ENCODE results near the gene SETD1A. TPM values are rescaled to one million over a fixed set of nuclear protein-coding genes. Genes with fewer than 3 reads are reported as not detected.
"Not testable (repeated sequence)": the region's sequence is repeated elsewhere in the genome, so short reads cannot be mapped to it uniquely, and the experiment has no call there.

Gene SETD1A
- total RNA-seq, 1 experiment from 2014 or later = 15.8 TPM

DNA sequence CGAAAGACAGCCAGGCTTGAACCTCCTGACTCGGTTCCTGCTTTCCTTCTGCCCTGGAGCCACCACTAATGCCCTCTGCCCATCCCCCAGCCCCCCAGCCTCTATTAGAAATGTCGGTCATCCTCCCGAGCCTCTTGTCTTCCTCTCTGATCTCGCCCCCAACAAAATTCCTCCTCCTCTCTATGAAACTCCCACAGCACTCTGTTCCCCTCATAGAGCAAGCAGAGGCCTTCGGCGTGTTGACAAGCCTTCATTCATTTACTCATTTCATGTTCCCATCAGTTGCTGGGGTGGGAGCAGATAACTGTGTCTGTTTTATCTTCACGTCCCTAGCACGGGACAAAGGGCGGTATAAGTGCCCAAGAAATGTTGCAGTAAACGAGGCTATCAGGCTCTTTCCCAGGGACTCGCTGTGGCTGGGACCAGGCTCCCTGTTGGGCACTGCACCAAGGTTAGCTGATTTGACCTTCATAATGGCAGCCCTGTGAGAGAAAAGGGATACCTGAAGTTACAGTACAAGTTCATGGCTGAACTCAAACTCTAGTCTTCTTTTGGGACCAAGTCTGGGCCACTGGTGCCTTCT is 26.4 kb upstream of the SETD1A start:
- Mint-ChIP-seq H3K27me3 (ENCODE audit: insufficient read depth, unreplicated experiment) (no peaks in the 10 kb centered on the region), H3K4me3 (ENCODE audit: unreplicated experiment) (no peak overlapping the region), H3K4me1 (ENCODE audit: insufficient read depth, unreplicated experiment) (peaks cover 1% of the 10 kb centered on the region), H3K36me3 (ENCODE audit: insufficient read depth, unreplicated experiment) (peaks cover 45% of the 10 kb centered on the region), H3K27ac (ENCODE audit: low read depth, unreplicated experiment) (no peak overlapping the region), H3K9me3 (ENCODE audit: unreplicated experiment) (no peaks in the 10 kb centered on the region)
- DNase-seq (ENCODE audit: unreplicated experiment) = no peak
- CTCF ChIA-PET = interaction anchor here (0.6 to 2.9 kb wide), 2 partner anchors 11 to 80 kb away, joined by 3 to 16 read pairs; no protein-coding TSS in a partner anchor
- POLR2A ChIA-PET = interaction anchor here (1.1 kb wide), 1 partner anchor 9 kb away, joined by 3 read pairs; no protein-coding TSS in a partner anchor
- TF ChIP-seq, protein P1, sequence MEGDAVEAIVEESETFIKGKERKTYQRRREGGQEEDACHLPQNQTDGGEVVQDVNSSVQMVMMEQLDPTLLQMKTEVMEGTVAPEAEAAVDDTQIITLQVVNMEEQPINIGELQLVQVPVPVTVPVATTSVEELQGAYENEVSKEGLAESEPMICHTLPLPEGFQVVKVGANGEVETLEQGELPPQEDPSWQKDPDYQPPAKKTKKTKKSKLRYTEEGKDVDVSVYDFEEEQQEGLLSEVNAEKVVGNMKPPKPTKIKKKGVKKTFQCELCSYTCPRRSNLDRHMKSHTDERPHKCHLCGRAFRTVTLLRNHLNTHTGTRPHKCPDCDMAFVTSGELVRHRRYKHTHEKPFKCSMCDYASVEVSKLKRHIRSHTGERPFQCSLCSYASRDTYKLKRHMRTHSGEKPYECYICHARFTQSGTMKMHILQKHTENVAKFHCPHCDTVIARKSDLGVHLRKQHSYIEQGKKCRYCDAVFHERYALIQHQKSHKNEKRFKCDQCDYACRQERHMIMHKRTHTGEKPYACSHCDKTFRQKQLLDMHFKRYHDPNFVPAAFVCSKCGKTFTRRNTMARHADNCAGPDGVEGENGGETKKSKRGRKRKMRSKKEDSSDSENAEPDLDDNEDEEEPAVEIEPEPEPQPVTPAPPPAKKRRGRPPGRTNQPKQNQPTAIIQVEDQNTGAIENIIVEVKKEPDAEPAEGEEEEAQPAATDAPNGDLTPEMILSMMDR (IDR thresholded peaks at IDR 0.05; ENCODE audit: unreplicated experiment) = no peak
- intact Hi-C loops (cut with micrococcal nuclease) = no loop called here
- BruUV-seq (replicated peaks) = no TSS peak

DNA sequence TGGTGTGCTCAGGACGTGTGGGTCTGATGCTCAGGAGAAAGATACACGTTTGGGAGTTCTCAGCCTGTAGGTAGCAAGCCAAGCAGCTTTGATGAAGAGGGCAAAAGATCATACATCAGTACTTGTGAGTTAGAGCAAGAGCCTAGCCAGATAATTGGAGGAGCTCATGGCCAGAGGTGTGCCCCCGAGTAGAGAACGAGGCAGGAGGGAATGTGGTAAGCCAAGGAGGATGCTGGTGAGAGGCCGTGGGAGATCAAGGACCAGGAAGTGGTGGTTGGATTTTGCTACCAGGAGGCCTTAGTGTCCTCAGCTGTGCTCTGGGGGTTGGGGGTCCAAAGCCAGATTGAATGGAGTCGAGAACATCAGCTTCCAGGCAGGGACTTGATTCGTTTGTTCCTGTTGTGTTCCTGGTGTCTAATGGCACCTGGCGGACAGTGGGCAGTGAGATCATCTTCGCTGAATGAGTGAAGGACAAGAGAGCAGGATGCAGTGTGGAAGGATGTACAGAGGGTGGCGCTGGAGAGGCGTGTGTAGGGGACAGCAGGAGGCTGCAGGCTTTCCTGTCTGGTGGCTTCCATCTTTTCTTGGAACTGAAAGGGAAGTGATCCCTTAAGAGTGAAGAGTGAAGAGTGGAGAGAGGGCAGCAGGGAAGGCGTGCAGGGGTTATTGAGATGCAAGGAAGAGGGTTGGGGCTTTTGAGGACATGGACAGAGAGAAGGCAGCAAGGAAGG is 22.6 kb upstream of the SETD1A start:
- CTCF ChIA-PET = interaction anchor here (0.6 to 1.3 kb wide), 9 partner anchors 9 to 240 kb away, joined by 3 to 7 read pairs (median 4); no protein-coding TSS in a partner anchor

DNA sequence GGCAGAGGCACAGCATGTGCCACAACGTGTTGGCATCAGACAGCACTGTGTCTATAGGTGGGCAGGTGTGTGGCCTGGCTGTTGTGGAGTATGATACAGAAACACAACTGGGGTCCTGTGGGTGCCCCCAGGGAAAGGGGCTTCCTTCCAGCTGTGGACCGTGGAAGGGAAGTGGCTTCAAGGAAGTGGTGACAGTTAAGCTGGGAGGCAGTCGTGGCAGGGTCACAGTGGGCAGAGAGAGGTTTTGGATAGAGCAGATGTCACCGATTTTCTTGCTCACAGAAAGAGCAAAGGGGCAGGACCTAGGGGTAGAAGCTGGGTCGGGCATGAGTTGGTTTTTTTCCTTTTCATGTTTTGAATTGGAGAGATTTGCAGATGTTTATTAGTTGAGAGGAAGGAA is 19.9 kb upstream of the SETD1A start:
- Mint-ChIP-seq H3K36me3 (ENCODE audit: insufficient read depth, unreplicated experiment) (peaks cover 65% of the 10 kb centered on the region), H3K4me1 (ENCODE audit: insufficient read depth, unreplicated experiment) (peaks cover 22% of the 10 kb centered on the region), H3K9me3 (ENCODE audit: unreplicated experiment) (no peaks in the 10 kb centered on the region), H3K27me3 (ENCODE audit: insufficient read depth, unreplicated experiment) (no peaks in the 10 kb centered on the region), H3K4me3 (ENCODE audit: unreplicated experiment) (no peak overlapping the region), H3K27ac (ENCODE audit: low read depth, unreplicated experiment) (no peak overlapping the region)
- DNase-seq (ENCODE audit: unreplicated experiment) = no peak
- ChIA-PET CTCF (interaction anchor here (0.6 to 5.8 kb wide), 5 partner anchors 36 to 507 kb away, joined by 3 to 39 read pairs (median 3); no protein-coding TSS in a partner anchor), POLR2A (interaction anchor here (0.6 to 0.7 kb wide), 2 partner anchors 190 to 226 kb away, joined by 3 to 4 read pairs; partner anchors contain the start of gene PHKG2)
- TF ChIP-seq, protein P1 (IDR thresholded peaks at IDR 0.05; ENCODE audit: unreplicated experiment) = no peak
- no TSS peak for BruUV-seq (replicated peaks)
- intact Hi-C loops (cut with micrococcal nuclease) = no loop called here

More for the DNA sequence above, 22.6 kb upstream of the SETD1A start:
- no TSS peak for BruUV-seq (replicated peaks)
- no peaks in the 10 kb centered on the region for H3K9me3 Mint-ChIP-seq (ENCODE audit: unreplicated experiment)
- H3K27ac Mint-ChIP-seq (ENCODE audit: low read depth, unreplicated experiment) = no peak overlapping the region
- TF ChIP-seq, protein P1 (IDR thresholded peaks at IDR 0.05; ENCODE audit: unreplicated experiment) = peak; percentile 48
- POLR2A ChIA-PET = interaction anchor here (0.9 to 1.2 kb wide), 2 partner anchors 10 to 14 kb away, joined by 3 to 5 read pairs; partner anchors contain the start of gene ORAI3
- H3K4me3 Mint-ChIP-seq (ENCODE audit: unreplicated experiment) = no peak overlapping the region
- H3K36me3 Mint-ChIP-seq (ENCODE audit: insufficient read depth, unreplicated experiment) = peaks cover 59% of the 10 kb centered on the region
- intact Hi-C loops (cut with micrococcal nuclease) = no loop called here
- DNase-seq (ENCODE audit: unreplicated experiment) = peak; percentile 45
- peaks cover 7% of the 10 kb centered on the region for H3K4me1 Mint-ChIP-seq (ENCODE audit: insufficient read depth, unreplicated experiment)
- H3K27me3 Mint-ChIP-seq (ENCODE audit: insufficient read depth, unreplicated experiment) = no peaks in the 10 kb centered on the region

DNA sequence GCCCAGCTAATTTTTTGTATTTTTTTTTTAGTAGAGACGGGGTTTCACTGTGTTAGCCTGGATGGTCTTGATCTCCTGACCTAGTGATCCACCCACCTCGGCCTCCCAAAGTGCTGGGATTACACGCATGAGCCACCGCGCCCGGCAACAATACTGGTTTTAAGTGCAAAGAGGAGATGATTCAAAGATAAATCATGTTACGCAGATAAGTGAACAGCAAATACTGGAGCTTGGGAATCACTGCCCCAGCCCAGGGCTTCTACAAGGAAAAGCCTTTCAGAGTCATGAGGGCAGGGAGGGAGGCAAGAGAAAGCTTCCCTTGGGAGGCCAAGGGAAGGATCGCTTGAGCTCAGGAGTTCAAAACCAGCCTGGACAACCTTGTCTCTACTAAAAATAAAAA is 18.0 kb upstream of the SETD1A start:
- not testable (repeated sequence) for H3K4me3 Mint-ChIP-seq (ENCODE audit: unreplicated experiment)
- POLR2A ChIA-PET = interaction anchor here (0.7 to 3.3 kb wide), 13 partner anchors 8 to 520 kb away, joined by 3 to 34 read pairs (median 3); partner anchors contain the start of genes ARMC5 and ORAI3

More for the DNA sequence above, 18.0 kb upstream of the SETD1A start:
- BruUV-seq (replicated peaks); H3K9me3 Mint-ChIP-seq (ENCODE audit: unreplicated experiment); intact Hi-C loops (cut with micrococcal nuclease); H3K27ac Mint-ChIP-seq (ENCODE audit: low read depth, unreplicated experiment); DNase-seq (ENCODE audit: unreplicated experiment); H3K27me3 Mint-ChIP-seq (ENCODE audit: insufficient read depth, unreplicated experiment): not testable (repeated sequence)
- CTCF ChIA-PET = interaction anchor here (0.6 to 6.2 kb wide), 8 partner anchors 13 to 519 kb away, joined by 3 to 67 read pairs (median 4); no protein-coding TSS in a partner anchor
- H3K4me1 Mint-ChIP-seq (ENCODE audit: insufficient read depth, unreplicated experiment) = peaks cover 22% of the 10 kb centered on the region
- H3K36me3 Mint-ChIP-seq (ENCODE audit: insufficient read depth, unreplicated experiment) = peaks cover 62% of the 10 kb centered on the region

All from MCF 10A (cell line).